22Rv1 (cell line): ENCODE data around the gene TEKT5.

Experiments
- CTCF ChIP-seq: fragments of 450-650 bp; IDR thresholded peaks from 2 replicates; pipeline ENCODE4 v1.5.1; 2017; ENCODE audit warnings: mild to moderate bottlenecking
- ZFX ChIP-seq: fragments of 450-650 bp; IDR thresholded peaks from 2 replicates; pipeline ENCODE4 v1.6.1; 2017; ENCODE audit warnings: antibody characterized with exemption, borderline replicate concordance

GRCh38 chr16:10587622-10588021 lies 107.1 kb downstream of the TEKT5 start:
- TF ChIP-seq CTCF (no peak), ZFX (no peak)
